Measurements from ENCODE around the gene INMT.

INMT gene

DNA sequence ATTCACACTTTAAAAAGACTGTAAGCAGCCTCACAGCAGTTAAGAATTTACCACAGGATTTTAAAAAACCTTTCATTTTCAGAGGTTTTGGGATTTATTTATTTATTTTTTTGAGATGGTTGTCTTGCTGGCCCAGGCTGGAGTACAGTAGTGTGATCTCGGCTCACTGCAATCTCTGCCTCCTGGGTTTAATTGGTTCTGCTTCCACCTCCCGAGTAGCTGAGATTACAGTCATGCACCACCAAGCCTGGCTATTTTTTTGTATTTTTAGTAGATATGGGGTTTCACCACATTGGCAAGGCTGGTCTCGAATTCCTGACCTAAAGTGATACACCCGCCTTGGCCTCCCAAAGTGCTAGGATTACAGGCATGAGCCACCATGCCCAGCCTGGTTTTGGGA is 38.4 kb downstream of the INMT start:
- DNase-seq, result no peak

- DNase-seq, result no peak
Measured at GRCh38 chr7:30791114-30791513, 39.2 kb downstream of the INMT start.

GRCh38 chr7:30795161-30795948 is 43.4 kb downstream of the INMT start:
- DNase-seq, result no peak

GRCh38 chr7:30796105-30796869 is 44.4 kb downstream of the INMT start:
- peak; percentile 56 for DNase-seq

DNA sequence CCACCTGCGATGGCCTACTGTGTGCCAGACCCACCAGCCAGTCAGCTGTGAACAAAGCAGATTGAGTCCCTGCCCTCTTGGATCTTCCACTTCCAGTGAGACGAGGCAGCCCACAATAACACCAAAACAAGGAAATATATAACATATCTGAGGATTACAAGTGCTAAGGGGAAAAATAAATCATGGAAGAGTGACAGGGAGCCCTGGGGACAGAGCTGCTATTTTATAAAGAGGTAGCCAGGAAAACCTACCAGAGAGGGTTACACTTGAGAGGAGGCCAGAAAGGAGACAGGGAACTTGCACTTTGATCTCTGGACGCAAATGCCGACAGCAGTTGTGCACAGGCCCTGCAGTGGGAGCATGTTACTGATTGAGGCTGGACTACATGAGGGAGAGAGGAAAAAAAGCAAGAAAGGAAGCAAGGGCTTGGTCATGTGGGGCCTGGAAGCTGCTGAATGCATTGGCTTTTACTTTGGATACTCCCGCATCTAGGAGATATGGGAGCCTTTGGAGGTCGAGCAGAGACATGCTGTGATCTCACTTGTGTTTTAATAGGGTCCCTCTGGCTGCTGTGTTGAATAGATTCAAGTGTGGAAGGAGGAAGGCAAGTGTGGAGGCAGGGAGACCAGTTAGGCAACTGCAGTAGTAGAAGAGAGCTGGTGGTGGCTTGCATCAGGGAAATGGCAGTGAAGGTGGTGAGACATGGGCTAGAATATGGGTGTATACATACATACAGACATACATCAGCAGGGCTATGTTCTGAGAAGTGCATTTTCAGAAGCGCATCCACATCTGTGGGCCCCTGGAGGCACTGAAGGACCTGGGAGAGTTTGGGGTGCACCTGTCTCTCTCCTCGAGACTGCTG is 45.5 kb downstream of the INMT start:
- DNase-seq, result no peak

GRCh38 chr7:30799206-30799975 is 47.5 kb downstream of the INMT start:
- DNase-seq, result peak; percentile 95

DNA sequence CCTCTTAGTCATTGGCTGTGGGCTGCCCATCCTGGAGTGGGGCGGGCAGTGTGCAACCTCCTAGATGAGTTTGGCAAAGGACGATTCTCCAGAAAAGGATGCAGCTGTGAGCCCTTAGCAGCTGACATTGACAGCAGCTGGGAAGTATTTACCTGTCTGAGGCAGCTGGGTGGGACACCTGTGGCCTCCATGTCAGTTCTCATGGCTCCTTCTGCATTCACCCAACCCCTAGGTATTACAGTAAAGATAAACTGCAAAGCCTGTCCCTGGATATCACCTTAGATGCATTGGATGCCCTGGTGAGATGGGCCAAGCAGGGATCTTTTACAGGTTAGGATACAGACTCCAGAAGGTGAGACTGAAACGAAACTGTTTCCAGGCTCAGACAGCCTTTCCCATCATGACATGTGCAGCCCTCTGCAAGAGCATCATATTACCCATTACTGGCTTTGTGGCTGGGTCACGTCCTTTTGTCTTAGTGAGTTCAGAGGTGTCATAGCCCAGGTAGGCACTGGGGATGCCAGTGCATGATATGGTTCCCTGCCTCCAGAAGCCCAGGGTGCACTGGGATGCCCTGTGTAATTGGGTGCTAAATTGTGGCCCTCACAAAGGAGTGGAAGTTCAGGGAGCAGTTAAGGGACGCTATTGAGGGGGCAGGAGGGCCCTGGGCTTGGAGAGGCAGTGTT is 48.2 kb downstream of the INMT start:
- no peak for DNase-seq

GRCh38 chr7:30800785-30801252 is 48.9 kb downstream of the INMT start:
- peak; percentile 82 for DNase-seq

- no peak for DNase-seq
Measured at GRCh38 chr7:30802812-30803211, 50.9 kb downstream of the INMT start.

- DNase-seq, result peak; percentile 95
Measured at GRCh38 chr7:30804078-30804661, 52.2 kb downstream of the INMT start.

GRCh38 chr7:30805081-30805691 is 53.3 kb downstream of the INMT start:
- no peak for DNase-seq

GRCh38 chr7:30805931-30806330 is 54.0 kb downstream of the INMT start:
- no peak for DNase-seq
